NT2/D1 (cell line): ENCODE measurements around the gene SLC47A1.
A peak's percentile ranks its signal among the peaks of the same experiment; 100 is the strongest.

Experiments used
- DNase-seq: peaks from one replicate; pipeline ENCODE4 v3.0.0-alpha.2; 2011; ENCODE audit warnings: low read depth, low spot score
- H3K27me3 ChIP-seq: 2 replicates; pipeline ENCODE4 v1.6.0; 2011; ENCODE audit warnings: mild to moderate bottlenecking; ENCODE audit not compliant: insufficient read length, insufficient read depth
- H3K36me3 ChIP-seq: 2 replicates; pipeline ENCODE4 v1.6.1; 2011; ENCODE audit warnings: mild to moderate bottlenecking, low read length, mixed read lengths; ENCODE audit not compliant: insufficient read depth, insufficient read length
- H3K4me1 ChIP-seq: 2 replicates; pipeline ENCODE4 v1.5.1; 2011; ENCODE audit not compliant: insufficient read depth, insufficient read length
- H3K4me3 ChIP-seq: 2 replicates; pipeline ENCODE4 v1.5.1; 2011; ENCODE audit warnings: low read depth; ENCODE audit not compliant: insufficient read length
- H3K9ac ChIP-seq: 2 replicates; pipeline ENCODE4 v1.6.0; 2011; ENCODE audit warnings: low read depth; ENCODE audit not compliant: insufficient read length
- H3K9me3 ChIP-seq: 2 replicates; pipeline ENCODE4 v1.5.1; 2011; ENCODE audit warnings: mild to moderate bottlenecking, low read length; ENCODE audit not compliant: insufficient read depth
- SUZ12 ChIP-seq: IDR thresholded peaks from 2 replicates; pipeline ENCODE4 v1.6.1; 2011; ENCODE audit not compliant: insufficient read length, insufficient read depth; ENCODE audit errors: extremely low read depth
- YY1 ChIP-seq: IDR thresholded peaks from 2 replicates; pipeline ENCODE4 v1.6.1; 2011; ENCODE audit not compliant: insufficient read length, insufficient read depth
- ZNF274 ChIP-seq: IDR thresholded peaks from 2 replicates; pipeline ENCODE4 v1.6.1; 2011; ENCODE audit warnings: mild to moderate bottlenecking, low read depth, low read length

SLC47A1 gene

GRCh38 chr17:19533718-19534561, at the start of gene SLC47A1:
Gene SLC47A1 (plus strand): TSS chr17:19533854. CDS start chr17:19533940, 86 bp downstream.
- H3K36me3 ChIP-seq = no peaks in the 10 kb centered on the region
- peak within 1 kb of the TSS; percentile 63 for H3K4me3 ChIP-seq
- peaks cover 40% of the 10 kb centered on the region for H3K27me3 ChIP-seq
- TF ChIP-seq YY1 = no peak
- TF ChIP-seq ZNF274 = no peak
- no peak for TF ChIP-seq SUZ12
- no peaks in the 10 kb centered on the region for H3K9me3 ChIP-seq
- peaks cover 3% of the 10 kb centered on the region for H3K4me1 ChIP-seq
- DNase-seq = no peak
- peak within 1 kb of the TSS; percentile 76 for H3K9ac ChIP-seq

GRCh38 chr17:19485800-19486340, 47.8 kb upstream of the SLC47A1 start:
- Histone ChIP-seq H3K4me3 (no peak overlapping the region), H3K9ac (no peak overlapping the region), H3K9me3 (no peaks in the 10 kb centered on the region), H3K27me3 (no peaks in the 10 kb centered on the region), H3K36me3 (no peaks in the 10 kb centered on the region), H3K4me1 (peaks cover 7% of the 10 kb centered on the region)
- no peak for DNase-seq
- TF ChIP-seq SUZ12 (no peak), ZNF274 (no peak), YY1 (no peak)

GRCh38 chr17:19486351-19487023, 47.2 kb upstream of the SLC47A1 start:
- DNase-seq = no peak
- no peaks in the 10 kb centered on the region for H3K9me3 ChIP-seq
- no peaks in the 10 kb centered on the region for H3K36me3 ChIP-seq
- H3K27me3 ChIP-seq = no peaks in the 10 kb centered on the region
- H3K4me3 ChIP-seq = no peak overlapping the region
- peaks cover 7% of the 10 kb centered on the region for H3K4me1 ChIP-seq
- no peak overlapping the region for H3K9ac ChIP-seq
- TF ChIP-seq YY1 (no peak), SUZ12 (no peak), ZNF274 (no peak)

GRCh38 chr17:19487024-19487600, 46.5 kb upstream of the SLC47A1 start:
- Histone ChIP-seq H3K36me3 (no peaks in the 10 kb centered on the region), H3K4me1 (peaks cover 7% of the 10 kb centered on the region), H3K9me3 (no peaks in the 10 kb centered on the region), H3K4me3 (no peak overlapping the region), H3K9ac (no peak overlapping the region), H3K27me3 (no peaks in the 10 kb centered on the region)
- no peak for DNase-seq
- TF ChIP-seq YY1 = no peak
- TF ChIP-seq SUZ12 = no peak
- no peak for TF ChIP-seq ZNF274

- Histone ChIP-seq H3K27me3 (no peaks in the 10 kb centered on the region), H3K36me3 (no peaks in the 10 kb centered on the region), H3K9ac (no peak overlapping the region), H3K4me3 (no peak overlapping the region), H3K4me1 (peaks cover 12% of the 10 kb centered on the region), H3K9me3 (no peaks in the 10 kb centered on the region)
- no peak for DNase-seq
- TF ChIP-seq ZNF274 = no peak
Observed at GRCh38 chr17:19492141-19492540, 41.5 kb upstream of the SLC47A1 start.

GRCh38 chr17:19494961-19495806, 38.5 kb upstream of the SLC47A1 start:
- no peaks in the 10 kb centered on the region for H3K27me3 ChIP-seq
- no peaks in the 10 kb centered on the region for H3K9me3 ChIP-seq
- DNase-seq = no peak
- H3K36me3 ChIP-seq = no peaks in the 10 kb centered on the region
- H3K9ac ChIP-seq = no peak overlapping the region
- no peak overlapping the region for H3K4me3 ChIP-seq
- TF ChIP-seq YY1 (no peak), SUZ12 (no peak)
- peaks cover 7% of the 10 kb centered on the region for H3K4me1 ChIP-seq
